Stimulated activated naive CD8-positive, alpha-beta T cell treated with anti-CD3 and anti-CD28 coated beads, Interleukin-15, amount 100 ng/mL, for 72 hours (primary cell): ENCODE results near the gene UBB.
A peak's percentile ranks its signal among the peaks of the same experiment; 100 is the strongest.
"Not testable (repeated sequence)": the region's sequence is repeated elsewhere in the genome, so short reads cannot be mapped to it uniquely, and the experiment has no call there.

ENCODE experiments used
- ATAC-seq: fragments of 150-1000 bp; cut with Tn5 transposase; 2 replicates; pipeline ENCODE4 v1.10.0; 2021; ENCODE audit warnings: mild to moderate bottlenecking, moderate library complexity
- DNase-seq, 2 donors: peaks; one replicate each; pipeline ENCODE4 v3.0.0; 2021 to 2022
- H3K27ac Mint-ChIP-seq, 2 donors: one replicate each; pipeline ENCODE4 v1.8.0; 2022; ENCODE audit warnings: mild to moderate bottlenecking in 2 of 2, mixed read lengths in 2 of 2, moderate library complexity in 2 of 2
- H3K27me3 Mint-ChIP-seq: one replicate; pipeline ENCODE4 v1.8.0; 2022; ENCODE audit warnings: mixed read lengths
- H3K4me1 Mint-ChIP-seq: one replicate; pipeline ENCODE4 v1.8.0; 2022; ENCODE audit warnings: mild to moderate bottlenecking, mixed read lengths
- H3K4me3 Mint-ChIP-seq, 2 donors: one replicate each; pipeline ENCODE4 v1.8.0; 2022; ENCODE audit warnings: mild to moderate bottlenecking in 2 of 2, mixed read lengths in 2 of 2, moderate library complexity in 1 of 2
- H3K9me3 Mint-ChIP-seq, 2 donors: one replicate each; pipeline ENCODE4 v1.8.0; 2022; ENCODE audit warnings: mixed read lengths in 2 of 2

UBB gene

GRCh38 chr17:16395887-16396286 lies 15.0 kb downstream of the UBB start:
- not testable (repeated sequence) for ATAC-seq, H3K9me3 Mint-ChIP-seq, H3K4me3 Mint-ChIP-seq, DNase-seq, H3K27ac Mint-ChIP-seq, H3K4me1 Mint-ChIP-seq, H3K27me3 Mint-ChIP-seq

- H3K27ac Mint-ChIP-seq: peak overlapping the region in 1 of 2 donors; percentile 84
- not testable (repeated sequence) for H3K9me3 Mint-ChIP-seq
These were observed 15.8 kb downstream of the UBB start for GRCh38 chr17:16396693-16397092.

GRCh38 chr17:16398270-16399267 lies 17.7 kb downstream of the UBB start:
- DNase-seq: no peak
- Mint-ChIP-seq H3K27me3 (peaks cover 10% of the 10 kb centered on the region), H3K4me3 (no peak overlapping the region), H3K4me1 (peaks cover 9% of the 10 kb centered on the region), H3K27ac (peak overlapping the region in 1 of 2 donors; percentile 36), H3K9me3 (no peaks in the 10 kb centered on the region)
- ATAC-seq: peak; percentile 69

More at GRCh38 chr17:16396693-16397092, 15.8 kb downstream of the UBB start:
- not testable (repeated sequence) for H3K4me3 Mint-ChIP-seq, ATAC-seq, H3K27me3 Mint-ChIP-seq, DNase-seq, H3K4me1 Mint-ChIP-seq

DNA sequence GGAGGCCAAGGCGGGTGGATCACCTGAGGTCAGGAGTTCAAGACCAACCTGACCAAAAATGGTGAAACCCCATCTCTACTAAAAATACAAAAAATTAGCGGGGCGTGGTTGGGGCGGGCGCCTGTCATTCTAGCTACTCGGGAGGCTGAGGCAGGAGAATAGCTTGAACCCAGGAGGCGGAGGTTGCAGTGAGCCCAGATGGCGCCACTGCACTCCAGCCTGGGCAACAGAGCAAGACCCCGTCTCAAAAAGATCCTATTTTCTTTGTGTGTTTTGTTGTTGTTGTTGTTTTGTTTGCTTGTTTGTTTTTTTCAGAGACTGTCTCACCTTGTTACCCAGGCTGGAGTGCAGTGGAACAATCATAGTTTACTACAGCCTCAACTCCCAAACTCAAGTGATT lies 23.0 kb downstream of the UBB start:
- not testable (repeated sequence) for ATAC-seq

DNA sequence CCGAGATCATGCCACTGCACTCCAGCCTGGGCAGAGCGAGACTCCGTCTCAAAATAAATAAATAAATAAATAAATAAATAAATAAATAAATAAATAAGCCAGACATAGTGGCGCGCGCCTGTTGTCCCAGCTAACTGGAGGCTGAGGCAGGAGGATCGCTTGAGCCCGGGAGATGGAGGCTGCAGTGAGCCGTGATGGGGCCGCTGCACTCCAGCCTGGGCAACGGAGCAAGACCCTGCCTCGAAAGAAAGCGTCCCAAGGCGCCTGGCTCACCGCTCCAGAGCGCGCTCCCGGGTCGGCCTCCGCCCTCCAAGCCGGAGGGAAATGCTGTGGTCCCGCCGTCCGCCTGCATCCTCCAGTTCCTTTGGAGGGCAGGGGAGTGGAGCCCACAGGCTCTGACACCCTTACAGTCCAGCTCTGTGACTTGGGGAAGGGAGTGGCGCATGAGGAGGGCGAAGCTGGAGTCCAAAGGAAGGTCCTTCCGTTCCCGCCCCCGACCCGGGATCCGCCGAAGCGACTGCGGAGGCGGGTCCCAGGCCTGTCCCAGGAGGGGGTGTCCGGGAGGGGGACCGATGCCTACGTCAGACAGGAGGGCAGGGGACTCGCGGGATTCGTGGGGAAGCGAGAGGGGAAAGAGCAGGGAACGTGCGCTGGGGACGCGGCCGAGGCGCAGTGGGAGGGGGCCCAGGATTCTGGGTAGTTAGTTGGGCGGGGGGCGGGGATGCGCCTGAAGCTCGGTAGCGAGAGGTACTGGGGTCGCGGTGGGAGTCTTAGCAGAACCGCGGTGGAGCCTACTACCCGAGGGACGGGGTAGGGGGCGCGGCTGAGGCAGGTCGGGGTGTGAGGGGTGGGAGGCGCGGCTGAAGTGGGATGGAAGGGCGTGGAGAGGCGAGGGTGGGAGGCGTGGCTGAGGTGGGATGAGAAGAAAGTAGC lies 26.1 kb downstream of the UBB start:
- Mint-ChIP-seq H3K9me3 (no peaks in the 10 kb centered on the region), H3K27ac (no peak overlapping the region), H3K27me3 (peaks cover 24% of the 10 kb centered on the region), H3K4me1 (peaks cover 19% of the 10 kb centered on the region), H3K4me3 (peak overlapping the region; percentile 59 to 78)
- ATAC-seq: peak; percentile 53
- DNase-seq: no peak

More for the DNA sequence above, 23.0 kb downstream of the UBB start:
- not testable (repeated sequence) for H3K4me3 Mint-ChIP-seq, H3K9me3 Mint-ChIP-seq, H3K27ac Mint-ChIP-seq, DNase-seq
- Mint-ChIP-seq H3K27me3 (peaks cover 26% of the 10 kb centered on the region), H3K4me1 (peaks cover 20% of the 10 kb centered on the region)

GRCh38 chr17:16407911-16408588 lies 27.2 kb downstream of the UBB start:
- H3K4me1 Mint-ChIP-seq: peaks cover 19% of the 10 kb centered on the region
- no peaks in the 10 kb centered on the region for H3K9me3 Mint-ChIP-seq
- no peak overlapping the region for H3K27ac Mint-ChIP-seq
- DNase-seq (no peak), ATAC-seq (peak; percentile 59)
- peak overlapping the region; percentile 10 to 33 for H3K4me3 Mint-ChIP-seq
- H3K27me3 Mint-ChIP-seq: peaks cover 24% of the 10 kb centered on the region

- no peak for ATAC-seq
- Mint-ChIP-seq H3K27me3 (no peaks in the 10 kb centered on the region), H3K27ac (peak within 1 kb of the TSS; percentile 97 to 99), H3K4me1 (peaks cover 53% of the 10 kb centered on the region), H3K9me3 (no peaks in the 10 kb centered on the region), H3K4me3 (peak within 1 kb of the TSS; percentile 94 to 97)
- peak; percentile 37 to 51 for DNase-seq
These were observed 34.4 kb downstream of the UBB start, which contains the start of gene TRPV2 for GRCh38 chr17:16415031-16415924. TSS of gene TRPV2 (plus strand) at chr17:16415571. CDS start at chr17:16417669, 2,098 bp downstream.

DNA sequence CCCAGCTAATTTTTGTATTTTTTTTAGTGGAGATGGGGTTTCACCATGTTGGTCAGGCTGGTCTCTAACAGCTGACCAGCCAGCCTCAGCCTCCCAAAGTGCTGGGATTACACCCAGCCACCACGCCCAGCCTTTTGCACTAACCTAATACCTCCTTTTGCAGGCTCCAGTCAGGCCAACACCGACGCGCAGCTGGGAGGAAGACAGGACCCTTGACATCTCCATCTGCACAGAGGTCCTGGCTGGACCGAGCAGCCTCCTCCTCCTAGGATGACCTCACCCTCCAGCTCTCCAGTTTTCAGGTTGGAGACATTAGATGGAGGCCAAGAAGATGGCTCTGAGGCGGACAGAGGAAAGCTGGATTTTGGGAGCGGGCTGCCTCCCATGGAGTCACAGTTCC lies 36.5 kb downstream of the UBB start:
- Mint-ChIP-seq H3K27me3 (no peaks in the 10 kb centered on the region), H3K27ac (peak overlapping the region; percentile 89 to 97), H3K9me3 (no peaks in the 10 kb centered on the region), H3K4me3 (peak overlapping the region; percentile 94 to 97), H3K4me1 (peaks cover 60% of the 10 kb centered on the region)
- DNase-seq (no peak), ATAC-seq (no peak)

GRCh38 chr17:16417896-16418684 lies 37.2 kb downstream of the UBB start:
- Mint-ChIP-seq H3K9me3 (no peaks in the 10 kb centered on the region), H3K4me3 (peak overlapping the region; percentile 76 to 97), H3K4me1 (peaks cover 60% of the 10 kb centered on the region), H3K27ac (peak overlapping the region; percentile 90 to 95), H3K27me3 (no peaks in the 10 kb centered on the region)
- ATAC-seq (no peak), DNase-seq (no peak)

- H3K27ac Mint-ChIP-seq: peak overlapping the region; percentile 90 to 95
- H3K27me3 Mint-ChIP-seq: no peaks in the 10 kb centered on the region
- no peaks in the 10 kb centered on the region for H3K9me3 Mint-ChIP-seq
- DNase-seq: peak in 1 of 2 donors; percentile 46
- peak; percentile 48 for ATAC-seq
- H3K4me1 Mint-ChIP-seq: peaks cover 60% of the 10 kb centered on the region
- H3K4me3 Mint-ChIP-seq: peak overlapping the region; percentile 76 to 97
These were observed 37.8 kb downstream of the UBB start for GRCh38 chr17:16418685-16419068.

GRCh38 chr17:16419074-16419928 lies 38.4 kb downstream of the UBB start:
- H3K4me1 Mint-ChIP-seq: peaks cover 56% of the 10 kb centered on the region
- H3K4me3 Mint-ChIP-seq: peak overlapping the region; percentile 76 to 97
- peak; percentile 80 for ATAC-seq
- DNase-seq: peak; percentile 38 to 83
- peak overlapping the region; percentile 12 to 90 for H3K27ac Mint-ChIP-seq
- H3K27me3 Mint-ChIP-seq: no peaks in the 10 kb centered on the region
- no peaks in the 10 kb centered on the region for H3K9me3 Mint-ChIP-seq

GRCh38 chr17:16419929-16420271 lies 39.0 kb downstream of the UBB start:
- DNase-seq (peak; percentile 43 to 69), ATAC-seq (peak; percentile 16)
- Mint-ChIP-seq H3K9me3 (no peaks in the 10 kb centered on the region), H3K4me3 (peak overlapping the region; percentile 76 to 97), H3K27ac (peak overlapping the region in 1 of 2 donors; percentile 12), H3K4me1 (peaks cover 50% of the 10 kb centered on the region), H3K27me3 (no peaks in the 10 kb centered on the region)

DNA sequence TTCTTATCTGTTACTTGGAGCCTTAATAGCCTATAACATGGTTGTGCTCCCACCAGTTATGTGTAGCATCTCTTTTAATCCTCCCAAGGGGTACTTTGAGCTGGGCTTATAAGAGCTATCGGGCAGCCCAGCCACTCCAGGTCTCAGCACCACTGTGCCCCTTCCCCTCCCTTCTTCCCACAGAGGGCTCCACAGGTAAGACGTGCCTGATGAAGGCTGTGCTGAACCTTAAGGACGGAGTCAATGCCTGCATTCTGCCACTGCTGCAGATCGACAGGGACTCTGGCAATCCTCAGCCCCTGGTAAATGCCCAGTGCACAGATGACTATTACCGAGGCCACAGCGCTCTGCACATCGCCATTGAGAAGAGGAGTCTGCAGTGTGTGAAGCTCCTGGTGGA lies 41.5 kb downstream of the UBB start:
- Mint-ChIP-seq H3K4me3 (no peak overlapping the region), H3K9me3 (no peaks in the 10 kb centered on the region), H3K4me1 (peaks cover 35% of the 10 kb centered on the region), H3K27ac (peak overlapping the region in 1 of 2 donors; percentile 27), H3K27me3 (no peaks in the 10 kb centered on the region)
- ATAC-seq: no peak
- DNase-seq: no peak
